ENCODE data around the gene IL17C. TPM values are rescaled to one million over a fixed set of nuclear protein-coding genes. Genes with fewer than 3 reads are reported as not detected.

The IL17C gene
- polyA plus RNA-seq, 1 donor from 2014 or later = not detected

- H3F3A ChIP-seq (ENCODE audit: insufficient read depth, low read length, poor library complexity, severe bottlenecking) = no peaks in the 10 kb centered on the region
- no peaks in the 10 kb centered on the region for H3K9me3 ChIP-seq (ENCODE audit: low read length)
- H2AFZ ChIP-seq (ENCODE audit: low read depth, low read length) = no peak overlapping the region
- TF ChIP-seq REST (IDR thresholded peaks at IDR 0.05; ENCODE audit: borderline replicate concordance) = no peak
- no peak for TF ChIP-seq EZH2 (IDR thresholded peaks at IDR 0.05; ENCODE audit: borderline replicate concordance, insufficient read depth, low read length, poor library complexity, severe bottlenecking)
- no peak for TF ChIP-seq MXI1 (conservative IDR thresholded peaks at IDR 0.05; ENCODE audit: poor library complexity, severe bottlenecking)
- no peak for TF ChIP-seq RAD21 (conservative IDR thresholded peaks at IDR 0.05)
- TF ChIP-seq SMC3 (conservative IDR thresholded peaks at IDR 0.05; ENCODE audit: poor library complexity) = no peak
- H3K27ac ChIP-seq (ENCODE audit: low read length) = no peak overlapping the region
- no peak overlapping the region for H3K4me2 ChIP-seq (ENCODE audit: low read length)
- H3K4me3 ChIP-seq (ENCODE audit: low read length) = no peak overlapping the region
- no peak overlapping the region for H3K9ac ChIP-seq (ENCODE audit: low read length)
- H4K20me1 ChIP-seq (ENCODE audit: insufficient read depth) = no peaks in the 10 kb centered on the region
- H3K36me3 ChIP-seq (ENCODE audit: insufficient read depth, low read length) = no peaks in the 10 kb centered on the region
- no peaks in the 10 kb centered on the region for H3K27me3 ChIP-seq (ENCODE audit: insufficient read depth, low read depth, low read length)
- no peaks in the 10 kb centered on the region for H3K9me2 ChIP-seq (ENCODE audit: insufficient read depth, low read length)
- no peaks in the 10 kb centered on the region for H3K79me2 ChIP-seq (replicated peaks; ENCODE audit: insufficient read depth, low read length)
Observed at GRCh38 chr16:88643644-88643932, 5.2 kb downstream of the IL17C start.

GRCh38 chr16:88645455-88645854 is 7.1 kb downstream of the IL17C start:
- Histone ChIP-seq H4K20me1 (ENCODE audit: insufficient read depth) (no peaks in the 10 kb centered on the region), H3K9me2 (ENCODE audit: insufficient read depth, low read length) (no peaks in the 10 kb centered on the region), H3K4me2 (ENCODE audit: low read length) (no peak overlapping the region), H3K36me3 (ENCODE audit: insufficient read depth, low read length) (no peaks in the 10 kb centered on the region), H3K27ac (ENCODE audit: low read length) (no peak overlapping the region), H3F3A (ENCODE audit: insufficient read depth, low read length, poor library complexity, severe bottlenecking) (no peaks in the 10 kb centered on the region), H3K79me2 (replicated peaks; ENCODE audit: insufficient read depth, low read length) (no peaks in the 10 kb centered on the region), H2AFZ (ENCODE audit: low read depth, low read length) (no peak overlapping the region), H3K27me3 (ENCODE audit: insufficient read depth, low read depth, low read length) (no peaks in the 10 kb centered on the region), H3K9ac (ENCODE audit: low read length) (no peak overlapping the region), H3K4me3 (ENCODE audit: low read length) (no peak overlapping the region), H3K9me3 (ENCODE audit: low read length) (no peaks in the 10 kb centered on the region)
- no peak for TF ChIP-seq REST (IDR thresholded peaks at IDR 0.05; ENCODE audit: borderline replicate concordance)
- no peak for TF ChIP-seq MXI1 (conservative IDR thresholded peaks at IDR 0.05; ENCODE audit: poor library complexity, severe bottlenecking)
- no peak for TF ChIP-seq SMC3 (conservative IDR thresholded peaks at IDR 0.05; ENCODE audit: poor library complexity)
- no peak for TF ChIP-seq EP300 (conservative IDR thresholded peaks at IDR 0.05; ENCODE audit: poor library complexity, severe bottlenecking)
- TF ChIP-seq TAF1 (IDR thresholded peaks at IDR 0.05; ENCODE audit: low read depth) = no peak
- no peak for TF ChIP-seq CTCF (IDR thresholded peaks at IDR 0.05; ENCODE audit: poor library complexity, severe bottlenecking)
- TF ChIP-seq RAD21 (conservative IDR thresholded peaks at IDR 0.05) = no peak

Measured in neural cell (in vitro differentiated cells).